ENCODE measurements around the gene CCL23.

- TF ChIP-seq CTCF (IDR thresholded peaks at IDR 0.05 in 4 of 5, conservative IDR thresholded peaks at IDR 0.05 in 1 of 5) (no peak), POLR2A (IDR thresholded peaks at IDR 0.05) (no peak)
These were observed 45.2 kb downstream of the CCL23 start for GRCh38 chr17:35972535-35972934.
